Caki2 (cell line): ENCODE results near the gene TRIM14. TPM values are rescaled to one million over a fixed set of nuclear protein-coding genes. Genes with fewer than 3 reads are reported as not detected.
"Not testable (repeated sequence)": the region's sequence is repeated elsewhere in the genome, so short reads cannot be mapped to it uniquely, and the experiment has no call there.

Source experiments
- DNase-seq: peaks from one replicate; pipeline ENCODE4 v3.0.0-alpha.2; 2015; ENCODE audit warnings: low read depth
- in situ Hi-C: cut with HindIII; loops from 2 replicates; pipeline ENCODE4 v1.10.0; 2016; ENCODE audit warnings: low sequenced_read_pairs, low pct_unique_long_range_greater_than_20kb, mixed read lengths
- total RNA-seq: library from RNA; depleted of rRNA; stranded (reverse); fragments of >200 nt; shearing (Covaris generic); gene quantifications from 2 replicates; pipeline ENCODE4 v1.2.3, GENCODE V29; 2014; ENCODE audit warnings: low replicate concordance

TRIM14 gene
- total RNA-seq, 1 experiment from 2014 or later, result 5.7 TPM

DNA sequence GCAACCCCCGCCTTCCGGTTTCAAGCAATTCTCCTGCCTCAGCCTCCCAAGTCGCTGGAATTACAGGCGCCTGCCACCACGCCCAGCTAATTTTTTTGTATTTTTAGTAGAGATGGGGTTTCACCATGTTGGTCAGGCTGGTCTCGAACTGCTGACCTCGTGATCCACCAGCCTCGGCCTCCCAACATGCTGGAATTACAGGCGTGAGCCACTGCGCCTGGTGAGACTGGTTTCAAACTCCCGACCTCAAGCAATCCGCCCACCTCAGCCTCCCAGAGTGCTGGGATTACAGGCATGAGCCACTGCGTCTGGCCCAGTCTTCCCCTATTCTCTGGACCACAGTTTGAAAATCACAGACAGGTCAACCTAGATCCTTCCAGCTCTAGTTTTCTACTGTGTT lies 5.1 kb upstream of the TRIM14 start:
- DNase-seq, in situ Hi-C loops: not testable (repeated sequence)

GRCh38 chr9:98121058-98121457 lies 2.0 kb upstream of the TRIM14 start:
- in situ Hi-C loops, result no loop called here
- DNase-seq, result peak; percentile 6

DNA sequence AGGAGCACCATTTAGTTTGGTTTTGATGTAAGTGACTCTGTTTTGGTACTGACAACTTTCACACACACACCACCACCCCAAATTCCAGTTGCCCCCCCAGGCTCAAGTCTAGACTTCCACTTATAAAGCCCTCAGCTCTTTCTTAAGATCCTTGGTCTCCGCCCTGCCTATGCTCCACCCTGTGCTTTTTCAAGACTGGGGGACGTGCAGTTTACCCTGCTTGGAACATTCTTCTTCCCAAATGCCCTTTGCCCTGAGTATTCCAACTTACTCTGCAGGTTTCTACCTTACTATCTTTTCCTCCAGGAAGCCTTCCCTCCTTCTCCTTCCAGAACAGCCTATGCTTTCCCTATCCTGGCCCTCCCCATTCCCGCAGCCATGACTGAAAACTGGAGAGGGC lies 1.5 kb upstream of the TRIM14 start:
- no peak for DNase-seq
- in situ Hi-C loops, result no loop called here

GRCh38 chr9:98117984-98118639 lies 910 bp downstream of the TRIM14 start:
- peak; percentile 38 for DNase-seq
- in situ Hi-C loops, result no loop called here

GRCh38 chr9:98117097-98117496 lies 1.9 kb downstream of the TRIM14 start:
- DNase-seq, in situ Hi-C loops: not testable (repeated sequence)

DNA sequence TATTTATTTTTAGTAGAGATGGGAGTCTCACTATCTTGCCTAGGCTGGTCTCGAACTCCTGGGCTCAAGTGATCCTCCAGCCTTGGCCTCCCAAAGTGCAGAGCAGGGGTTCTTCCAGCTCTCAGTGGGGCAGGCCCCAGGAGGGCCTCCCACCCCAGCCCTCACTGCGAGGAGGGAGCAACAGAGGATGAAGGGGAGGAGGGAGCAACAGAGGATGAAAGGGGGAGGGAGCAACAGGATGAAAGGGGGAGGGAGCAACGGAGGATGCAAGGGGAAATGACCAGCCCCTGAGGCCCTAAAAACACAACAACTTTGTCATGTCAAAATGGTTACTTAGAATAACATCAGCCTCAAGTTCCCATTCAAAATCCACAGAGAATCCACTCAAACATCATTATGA lies 10.0 kb downstream of the TRIM14 start:
- no peak for DNase-seq
- in situ Hi-C loops, result no loop called here

DNA sequence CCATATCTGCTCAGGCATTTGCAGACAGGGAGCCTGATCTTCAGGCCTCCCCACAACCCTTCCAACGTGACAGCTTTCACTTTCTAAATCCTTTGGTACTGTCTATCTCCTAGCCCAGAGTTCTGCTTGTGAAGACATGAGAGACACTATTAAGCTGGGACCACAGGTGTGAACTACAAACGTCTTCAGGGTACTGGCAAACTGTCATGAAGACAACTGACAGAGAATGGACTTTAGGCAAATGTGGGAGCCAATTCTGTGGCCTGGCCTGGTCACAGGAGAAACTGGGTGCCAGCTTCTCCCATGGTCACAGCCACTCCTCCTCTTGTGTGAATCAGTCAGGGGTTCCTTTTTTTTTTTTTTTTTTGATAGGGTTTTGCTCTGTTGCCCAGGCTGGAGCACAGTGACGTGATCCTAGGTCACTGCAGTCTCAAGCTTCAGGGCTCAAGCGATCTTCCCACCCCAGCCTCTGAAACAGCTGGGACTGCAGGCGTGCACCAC lies 10.4 kb downstream of the TRIM14 start:
- DNase-seq, result no peak
- in situ Hi-C loops, result no loop called here

- in situ Hi-C loops, result no loop called here
- DNase-seq, result no peak
These were observed 11.1 kb downstream of the TRIM14 start for GRCh38 chr9:98107926-98108325.

DNA sequence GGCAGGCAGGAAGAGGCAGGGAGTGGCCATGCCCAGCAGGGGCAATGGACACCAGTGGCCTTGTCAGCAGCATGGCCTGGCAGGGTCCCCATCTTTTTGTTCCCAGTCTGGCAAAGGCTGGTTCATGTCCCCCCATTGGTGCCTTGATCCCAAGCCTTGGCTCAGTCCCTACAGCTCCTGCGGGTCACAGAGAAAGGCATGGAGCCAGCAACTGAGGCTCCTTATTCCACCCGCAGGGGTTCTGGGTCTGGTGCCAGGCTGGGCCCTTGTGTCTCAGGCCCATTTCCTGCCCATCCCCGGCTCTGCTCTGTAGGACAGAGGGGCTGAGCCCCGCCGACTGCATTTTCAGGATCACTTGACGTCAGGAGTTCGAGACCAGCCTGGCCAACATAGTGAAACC lies 14.0 kb downstream of the TRIM14 start:
- in situ Hi-C loops, result no loop called here
- no peak for DNase-seq

GRCh38 chr9:98104445-98104881 lies 14.6 kb downstream of the TRIM14 start:
- no peak for DNase-seq
- in situ Hi-C loops, result no loop called here

DNA sequence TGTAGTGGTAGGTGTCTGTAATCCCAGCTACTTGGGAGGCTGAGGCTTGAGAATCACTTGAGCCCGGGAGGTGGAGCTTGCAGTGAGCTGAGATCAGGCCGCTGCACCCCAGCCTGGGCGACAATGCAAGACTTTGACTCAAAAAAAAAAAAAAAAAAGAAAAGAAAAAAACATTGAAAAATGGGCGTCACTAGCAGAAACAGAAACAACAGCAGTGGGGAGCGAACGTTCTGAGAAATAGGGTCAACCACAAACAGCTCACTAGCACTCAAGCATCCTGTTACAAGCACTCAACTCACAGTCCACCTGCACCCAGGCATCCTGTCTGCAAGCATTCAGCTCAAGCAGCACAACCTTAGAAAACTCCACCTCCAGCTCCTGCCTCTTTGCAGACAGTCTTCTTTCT lies 17.2 kb downstream of the TRIM14 start:
- DNase-seq, result no peak
- in situ Hi-C loops, result no loop called here

DNA sequence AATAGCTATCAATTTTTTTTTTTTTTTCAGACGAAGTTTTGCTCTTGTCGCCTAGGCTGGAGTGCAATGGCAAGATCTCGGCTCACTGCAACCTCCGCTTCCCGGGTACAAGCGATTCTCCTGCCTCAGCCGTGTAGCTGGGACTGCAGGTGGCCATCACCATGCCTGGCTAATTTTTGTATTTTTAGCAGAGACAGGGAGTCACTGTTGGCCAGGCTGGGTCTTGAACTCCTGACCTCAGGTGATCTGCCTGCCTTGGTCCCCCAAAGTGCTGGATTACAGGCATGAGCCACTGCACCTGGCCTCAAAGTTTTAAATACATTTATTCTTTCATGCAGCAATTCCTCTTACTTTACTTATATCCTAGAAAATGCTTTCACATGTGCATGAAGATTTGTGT lies 17.6 kb downstream of the TRIM14 start:
- in situ Hi-C loops, result no loop called here
- DNase-seq, result no peak

GRCh38 chr9:98100456-98100855 lies 18.6 kb downstream of the TRIM14 start:
- DNase-seq, result no peak
- in situ Hi-C loops, result no loop called here

- in situ Hi-C loops, result no loop called here
- DNase-seq, result no peak
These were observed 19.1 kb downstream of the TRIM14 start for GRCh38 chr9:98099898-98100297.

DNA sequence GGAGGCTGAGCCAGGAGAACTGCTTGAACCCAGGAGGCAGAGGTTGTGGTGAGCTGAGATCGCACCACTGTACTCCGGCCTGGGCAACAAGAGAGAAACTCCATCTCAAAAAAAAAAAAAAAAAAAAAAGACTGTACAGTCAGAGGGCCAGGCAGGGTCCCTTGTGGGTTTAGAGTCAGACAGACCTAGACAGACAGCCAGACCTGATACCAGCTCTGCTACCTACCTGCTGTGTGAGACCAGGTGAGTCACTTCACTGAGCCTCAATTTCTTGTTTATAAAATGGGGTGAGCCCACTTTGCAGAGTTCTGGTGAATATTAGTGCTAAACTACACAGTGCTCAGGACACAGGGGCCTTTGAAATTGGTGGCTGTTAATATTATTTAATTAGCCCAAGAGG lies 19.7 kb downstream of the TRIM14 start:
- in situ Hi-C loops, result no loop called here
- DNase-seq, result no peak

GRCh38 chr9:98097836-98098235 lies 21.2 kb downstream of the TRIM14 start:
- no peak for DNase-seq
- in situ Hi-C loops, result no loop called here

GRCh38 chr9:98096091-98096490 lies 22.9 kb downstream of the TRIM14 start:
- no peak for DNase-seq
- in situ Hi-C loops, result no loop called here

GRCh38 chr9:98095401-98095800 lies 23.6 kb downstream of the TRIM14 start:
- DNase-seq, result no peak
- in situ Hi-C loops, result no loop called here

GRCh38 chr9:98094851-98095250 lies 24.2 kb downstream of the TRIM14 start:
- no peak for DNase-seq
- in situ Hi-C loops, result no loop called here

DNA sequence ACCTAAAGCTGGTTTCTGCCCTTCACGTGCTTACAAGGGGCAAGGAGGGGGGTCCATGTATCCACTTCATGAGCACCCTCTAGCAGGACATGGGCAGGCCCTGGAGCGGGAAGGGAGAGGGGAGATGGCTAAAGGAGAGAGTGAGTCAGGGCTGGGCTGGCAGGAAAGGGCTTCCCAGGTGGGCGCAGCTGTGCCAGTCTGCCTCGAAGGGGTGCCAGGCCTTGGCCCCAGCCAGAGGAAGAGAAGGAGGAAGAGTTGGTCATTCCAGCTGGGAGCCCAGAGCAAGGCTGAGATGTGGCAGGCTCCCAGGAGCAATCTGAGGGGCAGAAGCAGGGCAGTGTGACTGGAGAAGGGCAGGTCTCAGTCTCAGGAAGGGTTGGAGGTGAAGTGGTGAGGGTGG lies 24.7 kb downstream of the TRIM14 start:
- in situ Hi-C loops, result no loop called here
- DNase-seq, result no peak
